GM12864 (cell line): ENCODE measurements around the gene CEBPE.

ENCODE experiments used
- DNase-seq: peaks from one replicate; pipeline ENCODE4 v3.0.0-alpha.2; 2011; ENCODE audit warnings: low read depth
- H3K4me3 ChIP-seq: 2 replicates; pipeline ENCODE4 v1.5.1; 2011; ENCODE audit warnings: mild to moderate bottlenecking, low read depth, low read length, control low read depth
- TF ChIP-seq, protein P1 (sequence below): IDR thresholded peaks from 2 replicates; pipeline ENCODE4 v1.5.1; 2011; ENCODE audit warnings: low read depth, mild to moderate bottlenecking, moderate library complexity, low read length, control low read depth, inconsistent platforms; ENCODE audit errors: missing control alignments

Gene CEBPE

DNA sequence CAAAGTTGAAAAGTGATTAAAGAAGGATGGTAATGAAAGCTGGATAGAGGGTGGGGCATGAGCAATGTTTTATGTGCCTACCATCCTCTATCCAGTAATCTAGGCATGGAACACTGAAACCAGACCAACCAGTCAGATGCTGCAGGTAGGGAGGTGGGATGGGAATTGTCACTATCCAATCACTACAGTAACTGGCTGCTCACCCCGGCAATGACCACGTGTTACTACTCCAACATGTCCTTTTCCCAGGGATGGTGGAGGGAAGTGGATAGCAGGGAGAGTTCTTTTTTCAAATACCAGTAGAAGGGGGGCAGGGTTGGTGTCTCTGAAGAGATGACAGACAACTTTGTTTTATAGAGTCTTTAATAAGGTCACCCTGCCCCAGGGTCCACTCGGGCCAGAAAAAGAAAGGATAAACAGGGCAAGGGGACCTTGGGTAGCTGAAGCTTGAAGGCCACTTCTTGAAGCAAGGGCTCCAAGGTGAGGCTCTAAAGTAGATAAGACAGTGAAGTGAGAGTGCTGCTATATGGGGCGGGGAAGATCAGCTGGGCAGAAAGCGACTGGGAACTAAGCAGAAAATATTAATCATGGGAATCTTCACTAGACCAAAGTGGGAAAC is 47.0 kb downstream of the CEBPE start:
- no peak for DNase-seq
- no peak overlapping the region; the same call in 1 of the 2 replicates for H3K4me3 ChIP-seq
- TF ChIP-seq, protein P1, sequence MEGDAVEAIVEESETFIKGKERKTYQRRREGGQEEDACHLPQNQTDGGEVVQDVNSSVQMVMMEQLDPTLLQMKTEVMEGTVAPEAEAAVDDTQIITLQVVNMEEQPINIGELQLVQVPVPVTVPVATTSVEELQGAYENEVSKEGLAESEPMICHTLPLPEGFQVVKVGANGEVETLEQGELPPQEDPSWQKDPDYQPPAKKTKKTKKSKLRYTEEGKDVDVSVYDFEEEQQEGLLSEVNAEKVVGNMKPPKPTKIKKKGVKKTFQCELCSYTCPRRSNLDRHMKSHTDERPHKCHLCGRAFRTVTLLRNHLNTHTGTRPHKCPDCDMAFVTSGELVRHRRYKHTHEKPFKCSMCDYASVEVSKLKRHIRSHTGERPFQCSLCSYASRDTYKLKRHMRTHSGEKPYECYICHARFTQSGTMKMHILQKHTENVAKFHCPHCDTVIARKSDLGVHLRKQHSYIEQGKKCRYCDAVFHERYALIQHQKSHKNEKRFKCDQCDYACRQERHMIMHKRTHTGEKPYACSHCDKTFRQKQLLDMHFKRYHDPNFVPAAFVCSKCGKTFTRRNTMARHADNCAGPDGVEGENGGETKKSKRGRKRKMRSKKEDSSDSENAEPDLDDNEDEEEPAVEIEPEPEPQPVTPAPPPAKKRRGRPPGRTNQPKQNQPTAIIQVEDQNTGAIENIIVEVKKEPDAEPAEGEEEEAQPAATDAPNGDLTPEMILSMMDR, result no peak

DNA sequence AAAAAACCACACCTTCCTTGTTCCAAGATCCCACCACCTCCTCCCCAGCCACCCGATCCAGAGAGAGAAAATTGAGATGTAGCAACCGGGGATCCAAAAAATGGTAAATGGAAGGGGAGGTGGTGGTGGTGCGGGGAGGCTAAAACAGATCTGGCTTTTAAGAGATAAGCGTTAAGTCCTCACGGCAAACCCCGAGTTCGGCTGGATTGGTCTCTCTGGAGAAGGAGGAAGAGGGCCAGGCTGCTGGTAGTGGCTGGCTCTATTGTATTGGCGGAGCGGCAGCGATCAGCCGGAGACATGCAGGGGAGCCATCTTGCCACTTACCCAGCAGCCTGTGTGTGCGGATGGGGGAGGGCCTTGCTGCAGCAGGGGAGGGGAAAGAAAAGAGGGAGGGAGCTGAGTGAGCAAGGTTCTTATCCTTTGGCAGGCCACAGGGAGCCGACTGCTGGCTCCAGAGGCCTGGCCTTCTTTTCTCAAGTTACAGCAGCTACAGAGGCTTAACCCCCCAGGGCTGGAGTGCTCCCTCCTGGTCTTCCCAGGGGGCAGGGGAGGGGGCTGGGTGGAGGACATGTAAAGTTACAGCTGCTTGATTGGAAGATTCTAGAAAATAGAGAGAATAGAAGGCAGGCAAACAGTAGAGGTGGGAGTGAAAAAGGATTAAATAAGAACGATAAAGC is 47.7 kb downstream of the CEBPE start:
- TF ChIP-seq, protein P1, result no peak

DNA sequence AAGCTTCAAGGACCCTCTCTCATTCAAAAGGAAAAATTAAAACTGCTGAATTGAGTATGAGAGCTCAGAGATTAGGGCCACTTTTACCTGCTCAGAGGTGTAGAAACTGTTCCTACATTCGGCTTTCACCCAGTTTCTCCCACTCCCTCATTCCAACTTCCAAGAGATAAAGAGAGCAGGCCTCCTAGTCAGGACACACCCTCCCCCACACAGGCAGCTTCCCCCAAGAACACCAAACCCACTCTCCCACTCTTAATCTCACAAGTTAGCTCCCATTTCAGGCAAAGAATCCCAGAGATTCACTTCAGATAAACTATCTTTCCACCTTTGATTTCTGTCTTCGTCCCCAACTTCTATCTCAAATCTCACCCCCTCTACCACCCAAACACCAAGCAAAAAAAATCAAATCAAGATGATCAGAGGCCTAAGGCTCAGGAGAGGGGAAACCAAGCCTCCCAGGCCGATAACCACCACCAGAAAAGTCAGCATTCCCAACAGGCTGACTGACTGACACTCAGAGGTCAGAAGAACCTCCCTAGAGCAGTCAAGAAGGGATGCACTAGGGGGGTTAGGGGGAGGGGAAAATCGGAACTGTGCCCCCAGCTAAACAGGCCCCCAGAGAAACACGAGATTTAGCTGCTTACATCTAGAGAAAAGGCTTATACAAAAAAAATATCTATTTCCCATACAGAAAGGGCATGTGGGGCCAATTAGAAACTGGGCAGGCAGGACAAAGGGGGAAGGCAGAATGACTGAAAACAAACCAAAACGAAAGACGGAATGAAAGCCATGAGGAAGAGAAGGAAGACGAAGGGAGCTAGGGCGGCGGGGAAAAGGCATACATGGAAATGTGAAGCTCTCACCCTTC is 48.6 kb downstream of the CEBPE start:
- DNase-seq, result no peak
- TF ChIP-seq, protein P1, result no peak

More for the DNA sequence above, 47.7 kb downstream of the CEBPE start:
- DNase-seq, result peak; percentile 61
- H3K4me3 ChIP-seq, result peak overlapping the region; percentile 86

DNA sequence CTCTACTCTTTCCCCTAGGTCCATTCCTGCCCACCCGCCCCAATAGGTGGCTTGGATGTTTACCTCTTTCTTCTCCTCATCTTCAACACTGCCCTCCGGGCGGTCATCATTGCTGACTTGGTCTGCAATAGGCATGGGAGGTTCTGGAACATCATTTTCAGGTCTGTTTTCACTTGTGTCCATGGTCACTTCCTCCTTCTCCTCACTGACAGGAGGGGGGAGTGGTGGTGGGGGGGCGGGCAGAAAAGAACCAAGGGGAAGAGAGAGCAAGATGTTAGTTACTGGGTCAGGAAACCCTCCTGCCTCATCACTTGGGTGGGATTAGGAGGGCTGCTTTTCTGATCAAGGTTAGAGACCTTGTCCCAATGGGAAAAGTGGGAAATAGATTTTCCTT is 49.6 kb downstream of the CEBPE start:
- TF ChIP-seq, protein P1, result no peak
- H3K4me3 ChIP-seq, result no peak overlapping the region
- DNase-seq, result no peak

More for the DNA sequence above, 48.6 kb downstream of the CEBPE start:
- peak overlapping the region; percentile 86 for H3K4me3 ChIP-seq

DNA sequence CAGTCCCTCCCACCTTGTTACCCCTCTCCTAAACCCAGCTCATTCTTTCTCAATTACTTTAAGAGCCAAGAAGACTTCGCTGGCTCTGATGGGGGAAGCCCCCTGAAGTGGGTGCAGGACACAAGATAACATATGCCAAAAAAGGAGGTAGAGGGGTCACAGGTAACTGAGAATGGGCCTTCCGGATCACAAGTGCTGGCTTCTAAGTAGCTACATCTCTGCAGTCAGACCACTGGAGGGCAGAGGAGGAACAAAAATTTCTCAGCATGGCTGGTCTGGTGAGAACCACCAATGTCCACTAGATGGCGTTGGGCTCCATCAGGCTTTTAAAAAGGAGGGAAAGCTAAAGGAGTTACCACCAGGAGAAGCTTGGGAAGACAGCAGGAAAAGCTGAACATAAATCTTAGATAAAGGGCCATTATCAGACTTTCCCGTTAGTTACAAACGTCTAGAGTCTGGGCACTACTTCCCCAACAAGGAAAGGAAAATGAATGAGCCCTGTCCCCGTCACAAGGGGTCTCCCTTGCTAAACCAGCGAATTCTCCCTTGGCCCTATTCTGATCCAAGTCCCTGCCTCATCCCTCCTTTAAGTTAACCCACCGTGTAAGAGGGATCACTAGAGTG is 50.2 kb downstream of the CEBPE start:
- no peak overlapping the region for H3K4me3 ChIP-seq
- peak; percentile 72 for DNase-seq
- TF ChIP-seq, protein P1, result peak; percentile 98

DNA sequence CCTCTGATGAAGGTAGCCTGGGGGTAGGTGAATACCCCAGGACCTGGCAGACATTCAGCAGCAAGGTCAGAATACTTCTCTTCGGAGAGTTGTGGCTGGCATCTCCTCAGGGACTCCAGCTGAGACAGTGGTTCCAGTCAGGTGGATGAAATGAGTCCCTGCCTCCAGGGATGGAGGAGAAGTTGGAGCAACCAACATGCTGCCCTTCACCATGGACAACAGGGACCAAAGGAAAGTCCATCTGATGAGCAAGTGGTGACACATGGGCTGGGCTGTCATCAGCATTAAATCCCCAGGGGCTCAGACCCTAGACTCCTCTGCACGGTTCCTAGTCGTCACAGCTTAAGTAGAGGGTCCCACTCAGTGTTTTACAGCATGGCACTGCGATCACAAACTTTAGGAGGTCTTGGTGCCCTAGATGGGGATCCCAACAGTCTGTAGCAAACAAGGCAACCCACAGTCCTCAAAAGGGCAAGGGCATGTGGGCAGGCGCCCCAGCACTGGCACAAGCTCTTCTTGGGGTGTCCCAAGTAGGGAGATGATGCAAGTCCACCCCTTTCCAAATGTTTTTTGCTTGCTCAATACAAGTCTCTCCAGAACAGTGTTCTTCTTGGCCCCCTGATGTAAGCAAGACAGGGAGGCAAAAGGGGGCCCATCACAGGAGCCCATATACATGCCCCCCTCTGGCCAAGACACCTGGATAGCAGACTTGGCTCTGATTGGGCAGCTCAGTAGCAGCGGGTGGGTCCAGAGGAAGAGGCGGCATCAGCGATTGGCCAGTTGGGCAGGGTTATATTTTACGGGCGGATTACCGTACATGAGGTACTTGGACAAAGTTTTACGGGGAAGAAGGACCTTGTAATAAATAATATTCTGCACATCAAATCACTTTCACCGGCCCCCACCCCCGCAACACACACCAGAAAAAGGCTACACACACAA is 50.9 kb downstream of the CEBPE start:
- TF ChIP-seq, protein P1, result no peak
- no peak overlapping the region for H3K4me3 ChIP-seq
- no peak for DNase-seq
